H9 (cell line): ENCODE results near the gene KRT74. TPM values are rescaled to one million over a fixed set of nuclear protein-coding genes. Genes with fewer than 3 reads are reported as not detected.

Source experiments
- DNase-seq: peaks from one replicate; pipeline ENCODE4 v3.0.0-alpha.2; 2017
- H2AFZ ChIP-seq: one replicate; pipeline ENCODE4 v1.6.1; 2013; ENCODE audit warnings: mild to moderate bottlenecking, low read length, control low read depth, moderate library complexity
- H2AK5ac ChIP-seq: 2 replicates; pipeline ENCODE4 v1.6.1; 2013; ENCODE audit warnings: low read length, control low read depth, mixed read lengths; ENCODE audit not compliant: insufficient read length
- H2BK120ac ChIP-seq: one replicate; pipeline ENCODE4 v1.6.1; 2013; ENCODE audit warnings: low read depth, mild to moderate bottlenecking, low read length, control low read depth, inconsistent platforms; ENCODE audit not compliant: poor library complexity, severe bottlenecking
- H2BK12ac ChIP-seq: 2 replicates; pipeline ENCODE4 v1.6.1; 2013; ENCODE audit warnings: low read length, control low read depth, mixed read lengths, low read depth; ENCODE audit not compliant: insufficient read length
- H2BK15ac ChIP-seq: 2 replicates; pipeline ENCODE4 v1.6.1; 2013; ENCODE audit warnings: low read depth, low read length, control low read depth
- H2BK20ac ChIP-seq: one replicate; pipeline ENCODE4 v1.6.1; 2013; ENCODE audit warnings: low read depth, mild to moderate bottlenecking, low read length, control low read depth, inconsistent platforms; ENCODE audit not compliant: poor library complexity, severe bottlenecking
- H2BK5ac ChIP-seq: 2 replicates; pipeline ENCODE4 v1.6.1; 2013; ENCODE audit warnings: low read length, control low read depth, mixed read lengths; ENCODE audit not compliant: insufficient read length
- H3K14ac ChIP-seq: 2 replicates; pipeline ENCODE4 v1.6.1; 2013; ENCODE audit warnings: low read length, control low read depth; ENCODE audit not compliant: insufficient read depth
- H3K18ac ChIP-seq: 2 replicates; pipeline ENCODE4 v1.6.1; 2013; ENCODE audit warnings: low read depth, mild to moderate bottlenecking, mixed read lengths, low read length, control low read depth; ENCODE audit not compliant: insufficient read length
- H3K23ac ChIP-seq: 2 replicates; pipeline ENCODE4 v1.6.1; 2013; ENCODE audit warnings: low read length, control low read depth, mixed read lengths, low read depth; ENCODE audit not compliant: insufficient read length
- H3K23me2 ChIP-seq: 2 replicates; pipeline ENCODE4 v1.6.1; 2013; ENCODE audit warnings: low read depth, mild to moderate bottlenecking, mixed read lengths, low read length, control low read depth; ENCODE audit not compliant: insufficient read length, poor library complexity, severe bottlenecking
- H3K27ac ChIP-seq: 2 replicates; pipeline ENCODE4 v1.5.1; 2013; ENCODE audit warnings: low read length, control low read depth, mixed read lengths, low read depth; ENCODE audit not compliant: insufficient read length
- H3K27me3 ChIP-seq: 2 replicates; pipeline ENCODE4 v1.6.1; 2013; ENCODE audit warnings: low read length, control low read depth, inconsistent platforms; ENCODE audit not compliant: insufficient read depth
- H3K4ac ChIP-seq: 2 replicates; pipeline ENCODE4 v1.6.1; 2013; ENCODE audit warnings: low read depth, mild to moderate bottlenecking, control low read depth, inconsistent platforms, low read length, moderate library complexity
- H3K4me1 ChIP-seq: 2 replicates; pipeline ENCODE4 v1.6.1; 2013; ENCODE audit warnings: low read length, control low read depth, inconsistent platforms; ENCODE audit not compliant: insufficient read depth
- H3K4me2 ChIP-seq: 2 replicates; pipeline ENCODE4 v1.6.1; 2013; ENCODE audit warnings: low read length, control low read depth, mixed read lengths; ENCODE audit not compliant: insufficient read length, insufficient read depth
- H3K56ac ChIP-seq: 2 replicates; pipeline ENCODE4 v1.6.1; 2013; ENCODE audit warnings: low read depth, mild to moderate bottlenecking, mixed read lengths, low read length, control low read depth; ENCODE audit not compliant: insufficient read length
- H3K79me1 ChIP-seq: 2 replicates; pipeline ENCODE4 v1.6.1; 2013; ENCODE audit warnings: low read depth, mild to moderate bottlenecking, moderate library complexity, low read length, control low read depth, inconsistent platforms; ENCODE audit not compliant: insufficient read depth, poor library complexity, severe bottlenecking
- H3K79me2 ChIP-seq: 2 replicates; pipeline ENCODE4 v1.6.1; 2013; ENCODE audit warnings: low read length, control low read depth, inconsistent platforms; ENCODE audit not compliant: insufficient read depth
- H3K9ac ChIP-seq: 2 replicates; pipeline ENCODE4 v1.6.1; 2013; ENCODE audit warnings: low read length, control low read depth, mixed read lengths; ENCODE audit not compliant: insufficient read length; ENCODE audit errors: extremely low read depth
- H3K9me3 ChIP-seq: one replicate; pipeline ENCODE4 v1.6.1; 2013; ENCODE audit warnings: low read depth, low read length, inconsistent platforms; ENCODE audit not compliant: control insufficient read depth
- H3T11ph ChIP-seq: one replicate; pipeline ENCODE4 v1.6.1; 2013; ENCODE audit warnings: mild to moderate bottlenecking, low read length, control low read depth, inconsistent platforms
- H4K20me1 ChIP-seq: one replicate; pipeline ENCODE4 v1.6.1; 2013; ENCODE audit not compliant: control insufficient read depth, insufficient read length, insufficient read depth
- H4K5ac ChIP-seq: 2 replicates; pipeline ENCODE4 v1.6.1; 2013; ENCODE audit warnings: low read depth, mild to moderate bottlenecking, mixed read lengths, low read length, control low read depth; ENCODE audit not compliant: insufficient read length
- H4K8ac ChIP-seq: replicated peaks from 2 replicates; pipeline ENCODE4 v1.6.1; 2013; ENCODE audit warnings: low read length, control low read depth, mixed read lengths, low read depth; ENCODE audit not compliant: insufficient read length
- H4K91ac ChIP-seq: 2 replicates; pipeline ENCODE4 v1.6.1; 2013; ENCODE audit warnings: low read depth, mild to moderate bottlenecking, moderate library complexity, mixed read lengths, low read length, control low read depth; ENCODE audit not compliant: insufficient read length
- H3K27ac Mint-ChIP-seq, 3 experiments: 2 replicates in 2 of 3; 3 replicates in 1 of 3; pipeline ENCODE4 v1.8.0; 2020 to 2021; ENCODE audit warnings: mixed read lengths in 3 of 3, mild to moderate bottlenecking in 1 of 3, moderate library complexity in 1 of 3
- H3K27me3 Mint-ChIP-seq: 2 replicates; pipeline ENCODE4 v1.8.0; 2021; ENCODE audit warnings: low read depth, mild to moderate bottlenecking, moderate library complexity, mixed read lengths
- H3K36me3 Mint-ChIP-seq, 3 experiments: 2 replicates in 2 of 3; 3 replicates in 1 of 3; pipeline ENCODE4 v1.8.0; 2020 to 2021; ENCODE audit warnings: low read depth in 3 of 3, mixed read lengths in 3 of 3; ENCODE audit not compliant: insufficient read depth in 1 of 3
- H3K4me1 Mint-ChIP-seq, 2 experiments: 2 replicates each; pipeline ENCODE4 v1.8.0; 2020; ENCODE audit warnings: mixed read lengths in 2 of 2
- H3K4me3 Mint-ChIP-seq, 2 experiments: 2 replicates in 1 of 2; 3 replicates in 1 of 2; pipeline ENCODE4 v1.8.0; 2020 to 2021; ENCODE audit warnings: mild to moderate bottlenecking in 2 of 2, mixed read lengths in 2 of 2, moderate library complexity in 1 of 2
- H3K9me3 Mint-ChIP-seq, 2 experiments: 2 replicates in 1 of 2; 3 replicates in 1 of 2; pipeline ENCODE4 v1.8.0; 2020; ENCODE audit warnings: mild to moderate bottlenecking in 2 of 2, mixed read lengths in 2 of 2, moderate library complexity in 1 of 2
- CTCF ChIP-seq: fragments of 200-600 bp; sonication (generic); conservative IDR thresholded peaks from 3 replicates; pipeline ENCODE4 v1.8.0; 2021; ENCODE audit warnings: antibody characterized with exemption, mild to moderate bottlenecking
- WGBS: extraction: QIAGEN DNeasy Blood & Tissue Kit; methylation state at CpG from one replicate; pipeline ENCODE4 v1.1.7; 2013; ENCODE audit warnings: missing lambda C conversion rate, low lambda C conversion rate, mixed read lengths; ENCODE audit not compliant: insufficient read length; ENCODE audit errors: extremely low coverage; 5-methylcytosine and 5-hydroxymethylcytosine counted together
- total RNA-seq: library from RNA; stranded (reverse); gene quantifications from 2 replicates; pipeline ENCODE4 v1.2.1, GENCODE V29; 2021

The KRT74 gene
- total RNA-seq, 1 experiment from 2014 or later = not detected

DNA sequence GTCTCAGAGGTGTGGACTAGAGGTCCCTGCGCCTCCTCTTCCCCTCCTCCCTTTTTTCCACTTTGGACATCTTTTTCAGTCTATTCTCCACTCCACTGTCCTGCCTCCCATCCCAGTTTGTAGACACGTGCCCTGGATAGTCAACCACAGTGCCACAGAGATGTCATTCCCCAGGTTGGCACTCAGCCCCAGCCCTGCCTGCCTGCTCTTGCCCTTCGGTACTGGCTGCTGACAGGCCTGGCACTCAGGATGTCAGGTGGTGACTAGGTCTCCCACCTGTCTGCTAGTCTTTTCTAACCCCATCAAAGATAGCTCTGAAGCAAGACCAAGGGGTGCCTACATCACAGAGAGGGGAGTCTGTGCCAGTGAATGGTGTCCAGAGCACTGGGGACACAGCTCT lies 36.5 kb downstream of the KRT74 start:
- H2BK15ac ChIP-seq = no peak overlapping the region
- H3K79me2 ChIP-seq = no peaks in the 10 kb centered on the region
- no peak overlapping the region for H3T11ph ChIP-seq
- no peak overlapping the region for H4K8ac ChIP-seq
- H2AK5ac ChIP-seq = no peak overlapping the region
- H3K9ac ChIP-seq = no peak overlapping the region
- H3K4me2 ChIP-seq = no peak overlapping the region
- no peak overlapping the region; the same call in 1 of the 2 replicates for H3K14ac ChIP-seq
- H2BK5ac ChIP-seq = no peak overlapping the region
- no peak overlapping the region for H3K56ac ChIP-seq
- no peaks in the 10 kb centered on the region for H3K23me2 ChIP-seq
- no peak overlapping the region for H2BK12ac ChIP-seq
- no peaks in the 10 kb centered on the region for H3K9me3 ChIP-seq
- no peak overlapping the region for H3K27ac ChIP-seq
- no peak overlapping the region for H2BK120ac ChIP-seq
- no peaks in the 10 kb centered on the region for H3K4me1 ChIP-seq
- no peak overlapping the region for H2BK20ac ChIP-seq
- Mint-ChIP-seq H3K27ac (no peak overlapping the region; a peak in 1 of 7 replicates), H3K9me3 (no peaks in the 10 kb centered on the region), H3K4me1 (peaks cover 5 to 6% of the 10 kb centered on the region in 2 experiments; a peak in 3 of 4 replicates), H3K4me3 (no peak overlapping the region), H3K27me3 (peaks cover 2% of the 10 kb centered on the region; the same call in 1 of the 2 replicates), H3K36me3 (no peaks in the 10 kb centered on the region)
- no peak for TF ChIP-seq CTCF
- no peak overlapping the region for H3K23ac ChIP-seq
- H4K5ac ChIP-seq = no peak overlapping the region
- H3K4ac ChIP-seq = no peak overlapping the region
- H2AFZ ChIP-seq = no peak overlapping the region
- WGBS = no CpG with 5 or more reads among the region's 3 CpGs
- no peaks in the 10 kb centered on the region for H3K27me3 ChIP-seq
- no peak for DNase-seq
- H3K18ac ChIP-seq = no peak overlapping the region
- H3K79me1 ChIP-seq = no peaks in the 10 kb centered on the region
- H4K20me1 ChIP-seq = no peaks in the 10 kb centered on the region
- H4K91ac ChIP-seq = no peak overlapping the region
